ENCODE results near the gene RSPH4A. TPM values are rescaled to one million over a fixed set of nuclear protein-coding genes. Genes with fewer than 3 reads are reported as not detected.
"Not testable (repeated sequence)": the region's sequence is repeated elsewhere in the genome, so short reads cannot be mapped to it uniquely, and the experiment has no call there.

The RSPH4A gene
- total RNA-seq, 1 donor from 2014 or later: 0.42 TPM

- DNase-seq (ENCODE audit: low read depth): no peak
- TF ChIP-seq CTCF (IDR thresholded peaks at IDR 0.05; ENCODE audit: insufficient read depth, low read length, poor library complexity, severe bottlenecking): no peak
- H3K27me3 ChIP-seq (ENCODE audit: control insufficient read depth, insufficient read depth, low read length): no peaks in the 10 kb centered on the region
- no peak overlapping the region for H3K4me3 ChIP-seq (ENCODE audit: low read depth, low read length)
- H3K36me3 ChIP-seq (ENCODE audit: control insufficient read depth, insufficient read depth, low read length): no peaks in the 10 kb centered on the region
These were observed 45.9 kb downstream of the RSPH4A start for GRCh38 chr6:116662202-116662601.

- Histone ChIP-seq H3K27me3 (ENCODE audit: control insufficient read depth, insufficient read depth, low read length) (no peaks in the 10 kb centered on the region), H3K36me3 (ENCODE audit: control insufficient read depth, insufficient read depth, low read length) (no peaks in the 10 kb centered on the region), H3K4me3 (ENCODE audit: low read depth, low read length) (no peak overlapping the region)
- TF ChIP-seq CTCF (IDR thresholded peaks at IDR 0.05; ENCODE audit: insufficient read depth, low read length, poor library complexity, severe bottlenecking): no peak
- DNase-seq (ENCODE audit: low read depth): no peak
These were observed 47.0 kb downstream of the RSPH4A start for GRCh38 chr6:116663308-116663707.

- H3K36me3 ChIP-seq (ENCODE audit: control insufficient read depth, insufficient read depth, low read length); H3K4me3 ChIP-seq (ENCODE audit: low read depth, low read length); H3K27me3 ChIP-seq (ENCODE audit: control insufficient read depth, insufficient read depth, low read length); DNase-seq (ENCODE audit: low read depth): not testable (repeated sequence)
These were observed 47.9 kb downstream of the RSPH4A start for GRCh38 chr6:116664169-116664568.

DNA sequence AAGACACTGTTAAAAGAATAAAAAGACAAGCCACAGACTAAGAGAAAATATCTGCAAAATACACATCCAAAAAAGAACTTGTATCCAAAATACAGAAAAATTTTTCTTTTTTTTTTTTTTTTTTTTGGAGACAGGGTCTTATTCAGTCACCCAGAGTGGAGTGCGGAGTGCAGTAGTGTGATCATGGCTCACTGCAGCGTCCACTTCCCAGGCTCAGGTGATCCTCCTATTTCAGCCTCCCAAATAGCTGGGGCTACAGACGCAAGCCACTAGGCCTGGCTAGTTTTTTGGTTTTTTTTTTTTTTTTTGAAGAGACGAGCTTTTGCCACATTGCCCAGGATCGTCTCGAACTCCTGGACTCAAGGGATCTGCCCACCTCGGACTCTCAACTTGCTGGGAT lies 49.2 kb downstream of the RSPH4A start:
- H3K27me3 ChIP-seq (ENCODE audit: control insufficient read depth, insufficient read depth, low read length): no peaks in the 10 kb centered on the region
- no peak for DNase-seq (ENCODE audit: low read depth)
- no peak for TF ChIP-seq CTCF (IDR thresholded peaks at IDR 0.05; ENCODE audit: insufficient read depth, low read length, poor library complexity, severe bottlenecking)
- no peak overlapping the region for H3K4me3 ChIP-seq (ENCODE audit: low read depth, low read length)
- no peaks in the 10 kb centered on the region for H3K36me3 ChIP-seq (ENCODE audit: control insufficient read depth, insufficient read depth, low read length)

DNA sequence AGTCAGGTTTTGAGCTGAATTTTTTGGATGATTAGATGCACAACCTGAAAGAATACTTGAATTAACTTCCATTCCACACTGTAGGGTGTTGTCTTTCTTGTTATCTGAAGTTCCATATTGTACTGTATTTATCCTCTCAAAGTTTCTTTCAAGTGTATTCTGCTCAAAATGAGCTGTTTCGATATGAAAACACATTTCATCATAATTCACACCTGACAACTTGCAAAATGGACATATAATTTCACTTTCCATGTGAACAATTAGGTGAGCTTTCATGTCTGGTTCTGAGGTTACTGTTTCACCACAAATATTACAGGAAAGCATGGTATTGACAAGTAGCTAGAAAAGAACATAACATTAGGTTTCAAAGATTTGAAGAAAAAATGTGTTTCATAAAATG lies 50.6 kb downstream of the RSPH4A start:
- Histone ChIP-seq H3K36me3 (ENCODE audit: control insufficient read depth, insufficient read depth, low read length) (no peaks in the 10 kb centered on the region), H3K27me3 (ENCODE audit: control insufficient read depth, insufficient read depth, low read length) (no peaks in the 10 kb centered on the region), H3K4me3 (ENCODE audit: low read depth, low read length) (no peak overlapping the region)
- TF ChIP-seq CTCF (IDR thresholded peaks at IDR 0.05; ENCODE audit: insufficient read depth, low read length, poor library complexity, severe bottlenecking): no peak
- no peak for DNase-seq (ENCODE audit: low read depth)

DNA sequence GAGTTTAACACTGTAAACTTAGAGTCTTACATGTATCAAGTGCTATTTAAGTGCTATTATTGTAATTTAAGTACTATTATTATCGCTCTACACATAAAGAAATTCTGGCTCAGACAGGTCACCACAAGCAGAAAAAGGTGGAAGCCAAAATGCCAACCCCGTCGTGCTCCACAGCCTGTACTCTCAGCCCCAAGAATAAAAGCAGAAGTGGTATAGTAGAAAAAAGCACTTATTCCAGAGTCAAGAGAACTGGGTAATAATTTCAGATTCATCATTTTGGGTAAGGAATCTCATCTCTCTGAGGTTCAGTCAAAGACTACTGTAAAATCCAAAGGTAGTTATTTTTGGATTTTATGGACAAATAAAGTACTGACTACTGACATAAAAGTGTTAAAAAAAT lies 51.3 kb downstream of the RSPH4A start:
- Histone ChIP-seq H3K4me3 (ENCODE audit: low read depth, low read length) (peak overlapping the region; percentile 96), H3K36me3 (ENCODE audit: control insufficient read depth, insufficient read depth, low read length) (no peaks in the 10 kb centered on the region), H3K27me3 (ENCODE audit: control insufficient read depth, insufficient read depth, low read length) (no peaks in the 10 kb centered on the region)
- TF ChIP-seq CTCF (IDR thresholded peaks at IDR 0.05; ENCODE audit: insufficient read depth, low read length, poor library complexity, severe bottlenecking): no peak
- no peak for DNase-seq (ENCODE audit: low read depth)

Measured in kidney epithelial cell (primary cell).